ENCODE data around the gene SQOR.
"Not testable (repeated sequence)": the region's sequence is repeated elsewhere in the genome, so short reads cannot be mapped to it uniquely, and the experiment has no call there.

Gene SQOR

GRCh38 chr15:45646220-45646619, 11.4 kb downstream of the SQOR start:
- no peaks in the 10 kb centered on the region for H3K27me3 ChIP-seq (ENCODE audit: insufficient read depth, poor library complexity, severe bottlenecking)
- no peak overlapping the region for H3K4me3 ChIP-seq (replicated peaks; ENCODE audit: insufficient read depth, low read length)
- no peak for DNase-seq (ENCODE audit: low read depth in 1 of 2, low spot score in 1 of 2)
- H3K27ac ChIP-seq (replicated peaks): no peak overlapping the region
- no peak for TF ChIP-seq POLR2AphosphoS5 (IDR thresholded peaks at IDR 0.05; ENCODE audit: low read depth)
- TF ChIP-seq, protein P1, sequence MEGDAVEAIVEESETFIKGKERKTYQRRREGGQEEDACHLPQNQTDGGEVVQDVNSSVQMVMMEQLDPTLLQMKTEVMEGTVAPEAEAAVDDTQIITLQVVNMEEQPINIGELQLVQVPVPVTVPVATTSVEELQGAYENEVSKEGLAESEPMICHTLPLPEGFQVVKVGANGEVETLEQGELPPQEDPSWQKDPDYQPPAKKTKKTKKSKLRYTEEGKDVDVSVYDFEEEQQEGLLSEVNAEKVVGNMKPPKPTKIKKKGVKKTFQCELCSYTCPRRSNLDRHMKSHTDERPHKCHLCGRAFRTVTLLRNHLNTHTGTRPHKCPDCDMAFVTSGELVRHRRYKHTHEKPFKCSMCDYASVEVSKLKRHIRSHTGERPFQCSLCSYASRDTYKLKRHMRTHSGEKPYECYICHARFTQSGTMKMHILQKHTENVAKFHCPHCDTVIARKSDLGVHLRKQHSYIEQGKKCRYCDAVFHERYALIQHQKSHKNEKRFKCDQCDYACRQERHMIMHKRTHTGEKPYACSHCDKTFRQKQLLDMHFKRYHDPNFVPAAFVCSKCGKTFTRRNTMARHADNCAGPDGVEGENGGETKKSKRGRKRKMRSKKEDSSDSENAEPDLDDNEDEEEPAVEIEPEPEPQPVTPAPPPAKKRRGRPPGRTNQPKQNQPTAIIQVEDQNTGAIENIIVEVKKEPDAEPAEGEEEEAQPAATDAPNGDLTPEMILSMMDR (IDR thresholded peaks at IDR 0.05; ENCODE audit: insufficient read depth, low read length): no peak

- H3K4me3 ChIP-seq (replicated peaks; ENCODE audit: insufficient read depth, low read length): no peak overlapping the region
- TF ChIP-seq SPI1 (IDR thresholded peaks at IDR 0.05; ENCODE audit: borderline replicate concordance, low read depth) (no peak), POLR2AphosphoS5 (IDR thresholded peaks at IDR 0.05; ENCODE audit: low read depth) (no peak), GABPA (IDR thresholded peaks at IDR 0.05; ENCODE audit: low read depth) (no peak)
- TF ChIP-seq, protein P1 (IDR thresholded peaks at IDR 0.05; ENCODE audit: insufficient read depth, low read length): no peak
- TF ChIP-seq, protein P2, sequence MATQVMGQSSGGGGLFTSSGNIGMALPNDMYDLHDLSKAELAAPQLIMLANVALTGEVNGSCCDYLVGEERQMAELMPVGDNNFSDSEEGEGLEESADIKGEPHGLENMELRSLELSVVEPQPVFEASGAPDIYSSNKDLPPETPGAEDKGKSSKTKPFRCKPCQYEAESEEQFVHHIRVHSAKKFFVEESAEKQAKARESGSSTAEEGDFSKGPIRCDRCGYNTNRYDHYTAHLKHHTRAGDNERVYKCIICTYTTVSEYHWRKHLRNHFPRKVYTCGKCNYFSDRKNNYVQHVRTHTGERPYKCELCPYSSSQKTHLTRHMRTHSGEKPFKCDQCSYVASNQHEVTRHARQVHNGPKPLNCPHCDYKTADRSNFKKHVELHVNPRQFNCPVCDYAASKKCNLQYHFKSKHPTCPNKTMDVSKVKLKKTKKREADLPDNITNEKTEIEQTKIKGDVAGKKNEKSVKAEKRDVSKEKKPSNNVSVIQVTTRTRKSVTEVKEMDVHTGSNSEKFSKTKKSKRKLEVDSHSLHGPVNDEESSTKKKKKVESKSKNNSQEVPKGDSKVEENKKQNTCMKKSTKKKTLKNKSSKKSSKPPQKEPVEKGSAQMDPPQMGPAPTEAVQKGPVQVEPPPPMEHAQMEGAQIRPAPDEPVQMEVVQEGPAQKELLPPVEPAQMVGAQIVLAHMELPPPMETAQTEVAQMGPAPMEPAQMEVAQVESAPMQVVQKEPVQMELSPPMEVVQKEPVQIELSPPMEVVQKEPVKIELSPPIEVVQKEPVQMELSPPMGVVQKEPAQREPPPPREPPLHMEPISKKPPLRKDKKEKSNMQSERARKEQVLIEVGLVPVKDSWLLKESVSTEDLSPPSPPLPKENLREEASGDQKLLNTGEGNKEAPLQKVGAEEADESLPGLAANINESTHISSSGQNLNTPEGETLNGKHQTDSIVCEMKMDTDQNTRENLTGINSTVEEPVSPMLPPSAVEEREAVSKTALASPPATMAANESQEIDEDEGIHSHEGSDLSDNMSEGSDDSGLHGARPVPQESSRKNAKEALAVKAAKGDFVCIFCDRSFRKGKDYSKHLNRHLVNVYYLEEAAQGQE (IDR thresholded peaks at IDR 0.05; ENCODE audit: insufficient replicate concordance, low read depth): no peak
- H3K27me3 ChIP-seq (ENCODE audit: insufficient read depth, poor library complexity, severe bottlenecking): no peaks in the 10 kb centered on the region
- DNase-seq (ENCODE audit: low read depth in 1 of 2, low spot score in 1 of 2): no peak
- no peak overlapping the region for H3K27ac ChIP-seq (replicated peaks)
Observed at GRCh38 chr15:45647828-45648227, 13.0 kb downstream of the SQOR start.

- Histone ChIP-seq H3K27ac (replicated peaks) (no peak overlapping the region), H3K4me3 (replicated peaks; ENCODE audit: insufficient read depth, low read length) (no peak overlapping the region), H3K27me3 (ENCODE audit: insufficient read depth, poor library complexity, severe bottlenecking) (no peaks in the 10 kb centered on the region)
- DNase-seq (ENCODE audit: low read depth in 1 of 2, low spot score in 1 of 2): no peak
- TF ChIP-seq, protein P2 (IDR thresholded peaks at IDR 0.05; ENCODE audit: insufficient replicate concordance, low read depth): no peak
- no peak for TF ChIP-seq GABPA (IDR thresholded peaks at IDR 0.05; ENCODE audit: low read depth)
- TF ChIP-seq, protein P1 (IDR thresholded peaks at IDR 0.05; ENCODE audit: insufficient read depth, low read length): no peak
- TF ChIP-seq POLR2AphosphoS5 (IDR thresholded peaks at IDR 0.05; ENCODE audit: low read depth): no peak
- no peak for TF ChIP-seq SPI1 (IDR thresholded peaks at IDR 0.05; ENCODE audit: borderline replicate concordance, low read depth)
Observed at GRCh38 chr15:45648521-45649200, 13.8 kb downstream of the SQOR start.

GRCh38 chr15:45650007-45650406, 15.2 kb downstream of the SQOR start:
- H3K27ac ChIP-seq (replicated peaks): 0 out of 2 replicates have a peak overlapping the region, but pooled peaks have one; percentile 3
- H3K27me3 ChIP-seq (ENCODE audit: insufficient read depth, poor library complexity, severe bottlenecking); DNase-seq (ENCODE audit: low read depth in 1 of 2, low spot score in 1 of 2); H3K4me3 ChIP-seq (replicated peaks; ENCODE audit: insufficient read depth, low read length): not testable (repeated sequence)
